ENCODE measurements around the gene BOLA1.
"Not testable (repeated sequence)": the region's sequence is repeated elsewhere in the genome, so short reads cannot be mapped to it uniquely, and the experiment has no call there.

The BOLA1 gene, protein sequence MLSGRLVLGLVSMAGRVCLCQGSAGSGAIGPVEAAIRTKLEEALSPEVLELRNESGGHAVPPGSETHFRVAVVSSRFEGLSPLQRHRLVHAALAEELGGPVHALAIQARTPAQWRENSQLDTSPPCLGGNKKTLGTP
- long read RNA-seq, donor 1, transcript BOLA1-202 (2 exons, 859 nt) = major isoform, 25 of 27 reads
- long read RNA-seq, donor 1, partial matches to known transcripts = 0 of 27 reads
- long read RNA-seq, donor 1, other reads (novel, unspliced or antisense) = 0 of 27 reads
- long read RNA-seq, donor 2, transcript BOLA1-202 (2 exons, 859 nt) = major isoform, 14 of 17 reads
- long read RNA-seq, donor 2, partial matches to known transcripts = 0 of 17 reads
- long read RNA-seq, donor 2, other reads (novel, unspliced or antisense) = 0 of 17 reads
- long read RNA-seq, donor 3, transcript BOLA1-202 (2 exons, 859 nt) = major isoform, 7 of 9 reads
- long read RNA-seq, donor 3, partial matches to known transcripts = 0 of 9 reads
- long read RNA-seq, donor 3, other reads (novel, unspliced or antisense) = 0 of 9 reads
- long read RNA-seq, donor 4, transcript BOLA1-202 (2 exons, 859 nt) = major isoform, 6 of 7 reads
- long read RNA-seq, donor 4, partial matches to known transcripts = 0 of 7 reads
- long read RNA-seq, donor 4, other reads (novel, unspliced or antisense) = 0 of 7 reads
- long read RNA-seq, donor 5, transcript BOLA1-202 (2 exons, 859 nt) = major isoform, 19 of 38 reads
- long read RNA-seq, donor 5, partial matches to known transcripts = 17 of 38 reads
- long read RNA-seq, donor 5, other reads (novel, unspliced or antisense) = 0 of 38 reads
- long read RNA-seq, donor 6, transcript BOLA1-202 (2 exons, 859 nt) = major isoform, 11 of 12 reads
- long read RNA-seq, donor 6, partial matches to known transcripts = 0 of 12 reads
- long read RNA-seq, donor 6, other reads (novel, unspliced or antisense) = 0 of 12 reads
- long read RNA-seq, donor 7, transcript BOLA1-202 (2 exons, 859 nt) = major isoform, 19 of 19 reads
- long read RNA-seq, donor 7, partial matches to known transcripts = 0 of 19 reads
- long read RNA-seq, donor 7, other reads (novel, unspliced or antisense) = 0 of 19 reads
- long read RNA-seq, donor 8, transcript BOLA1-202 (2 exons, 859 nt) = major isoform, 17 of 17 reads
- long read RNA-seq, donor 8, partial matches to known transcripts = 0 of 17 reads
- long read RNA-seq, donor 8, other reads (novel, unspliced or antisense) = 0 of 17 reads

DNA sequence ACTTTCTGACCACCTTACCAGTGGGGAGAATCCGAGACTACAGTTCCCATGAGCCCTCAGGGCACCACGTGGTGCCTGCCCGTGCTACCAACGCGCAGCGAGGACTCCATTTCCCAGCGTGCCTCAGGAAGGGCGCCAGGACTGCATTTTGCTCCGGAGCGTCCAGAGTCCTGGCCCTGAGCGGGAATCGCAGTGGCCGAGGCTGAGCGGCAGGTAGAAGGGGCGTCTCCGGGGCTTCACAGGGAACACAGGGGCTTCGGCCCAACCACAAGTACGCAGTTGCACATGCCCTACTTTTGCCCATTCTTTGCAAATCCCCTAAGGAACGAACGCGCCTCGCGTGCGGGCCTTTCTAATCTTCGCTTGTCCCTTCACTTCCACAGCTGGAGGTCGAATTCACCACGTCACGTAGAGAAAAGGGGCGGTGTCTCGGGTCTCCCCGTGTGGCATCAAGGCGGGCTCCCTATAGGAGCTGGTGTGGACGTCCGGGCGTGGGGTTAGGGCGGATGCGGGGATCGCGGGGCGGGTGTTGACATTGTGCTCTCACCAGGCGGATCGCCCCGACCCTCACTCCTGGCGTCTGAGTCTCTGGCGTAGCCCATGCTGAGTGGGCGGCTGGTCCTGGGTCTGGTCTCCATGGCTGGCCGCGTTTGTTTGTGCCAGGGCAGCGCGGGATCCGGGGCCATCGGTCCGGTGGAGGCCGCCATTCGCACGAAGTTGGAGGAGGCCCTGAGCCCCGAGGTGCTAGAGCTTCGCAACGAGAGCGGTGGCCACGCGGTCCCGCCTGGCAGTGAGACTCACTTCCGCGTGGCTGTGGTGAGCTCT is at the start of gene BOLA1:
Gene BOLA1 (plus strand): TSS at position 109 of the 825 bp plus-strand sequence. CDS start 492 bp downstream, at position 601.
- peak; percentile 97 for DNase-seq

DNA sequence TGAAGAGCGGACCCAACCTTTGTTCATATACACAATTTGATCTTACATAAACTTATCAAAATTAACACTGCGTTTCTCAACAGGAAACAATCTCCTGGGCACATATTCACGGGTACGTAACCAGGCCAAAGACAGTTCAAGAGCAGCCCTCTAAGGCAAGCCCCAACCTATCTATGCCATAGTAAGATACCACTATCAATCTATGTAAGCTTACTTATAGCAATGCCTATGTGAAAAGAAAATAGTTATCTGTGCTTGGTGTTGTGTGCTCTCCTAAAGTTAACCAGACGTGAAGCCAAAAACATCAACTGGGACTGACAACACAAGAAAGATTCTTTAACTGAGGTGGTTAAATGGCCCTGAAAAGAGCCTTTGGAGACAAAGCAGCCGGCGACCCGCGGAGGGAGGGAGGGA is 49.4 kb upstream of the BOLA1 start:
- peak; percentile 51 for DNase-seq

DNA sequence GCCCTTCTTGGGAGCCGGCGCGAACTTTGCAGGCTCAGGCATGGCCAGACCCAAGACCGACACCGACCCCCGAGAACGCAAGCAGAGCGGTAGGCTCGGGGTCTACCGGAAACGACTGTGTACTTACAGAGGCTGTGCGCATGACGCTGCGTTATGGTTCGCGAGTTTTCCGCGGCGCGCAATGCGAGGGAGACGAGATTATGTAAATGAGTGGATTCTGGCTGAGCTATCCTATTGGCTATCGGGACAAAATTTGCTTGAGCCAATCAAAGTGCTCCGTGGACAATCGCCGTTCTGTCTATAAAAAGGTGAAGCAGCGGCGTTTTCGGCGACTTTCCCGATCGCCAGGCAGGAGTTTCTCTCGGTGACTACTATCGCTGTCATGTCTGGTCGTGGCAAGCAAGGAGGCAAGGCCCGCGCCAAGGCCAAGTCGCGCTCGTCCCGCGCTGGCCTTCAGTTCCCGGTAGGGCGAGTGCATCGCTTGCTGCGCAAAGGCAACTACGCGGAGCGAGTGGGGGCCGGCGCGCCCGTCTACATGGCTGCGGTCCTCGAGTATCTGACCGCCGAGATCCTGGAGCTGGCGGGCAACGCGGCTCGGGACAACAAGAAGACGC is 48.5 kb upstream of the BOLA1 start:
- DNase-seq = not testable (repeated sequence)

DNA sequence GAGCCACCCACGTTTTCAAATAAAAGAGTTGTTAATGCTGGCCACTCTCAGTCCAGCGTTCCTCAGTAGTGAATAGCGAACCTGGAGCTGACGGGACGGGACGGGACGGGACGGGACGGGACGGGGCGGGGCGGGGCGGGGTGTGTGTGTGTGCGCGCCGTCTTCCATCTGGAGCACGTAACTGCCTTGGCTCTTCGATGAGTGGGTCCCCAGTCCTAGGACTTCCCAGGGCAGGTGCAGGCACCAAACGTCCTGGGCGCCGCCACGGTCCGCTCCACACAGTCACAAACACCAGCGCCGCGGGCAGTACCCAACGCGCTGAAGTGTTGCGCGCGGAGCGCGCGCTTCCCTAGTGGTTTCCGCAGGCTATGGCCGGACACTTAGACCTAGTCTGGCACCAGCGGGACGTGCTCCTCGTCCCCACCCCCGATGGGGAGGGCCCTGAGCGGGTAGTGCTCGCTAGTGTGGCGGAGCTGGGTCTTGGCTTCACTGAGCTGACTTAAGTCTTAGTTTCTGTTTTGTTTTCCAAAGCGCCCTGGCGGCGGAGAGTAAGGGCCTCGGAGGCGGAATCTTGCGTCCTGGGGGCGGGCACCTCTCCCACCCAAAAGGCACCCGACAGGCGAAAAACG is 47.7 kb upstream of the BOLA1 start:
- DNase-seq = not testable (repeated sequence)

DNA sequence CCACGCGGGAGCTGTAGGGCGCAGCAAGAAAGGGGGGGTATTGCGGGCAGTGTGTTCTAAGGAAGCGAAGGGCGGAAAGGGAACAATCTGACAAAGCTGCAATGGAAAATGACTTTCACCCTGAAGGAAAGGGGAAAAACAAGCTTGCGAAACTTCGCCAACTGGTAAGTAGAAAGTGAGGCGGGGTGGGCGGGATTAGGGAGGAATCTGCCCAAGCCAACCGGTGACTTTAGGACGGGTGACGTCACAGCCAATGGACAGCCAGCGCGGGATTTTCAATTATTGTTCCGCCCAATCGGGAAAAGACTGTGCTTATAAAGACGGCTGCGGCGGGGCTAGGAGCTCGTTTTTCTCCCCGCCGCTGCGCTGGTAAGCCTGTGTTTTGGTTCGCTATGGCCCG is 47.1 kb upstream of the BOLA1 start:
- not testable (repeated sequence) for DNase-seq

DNA sequence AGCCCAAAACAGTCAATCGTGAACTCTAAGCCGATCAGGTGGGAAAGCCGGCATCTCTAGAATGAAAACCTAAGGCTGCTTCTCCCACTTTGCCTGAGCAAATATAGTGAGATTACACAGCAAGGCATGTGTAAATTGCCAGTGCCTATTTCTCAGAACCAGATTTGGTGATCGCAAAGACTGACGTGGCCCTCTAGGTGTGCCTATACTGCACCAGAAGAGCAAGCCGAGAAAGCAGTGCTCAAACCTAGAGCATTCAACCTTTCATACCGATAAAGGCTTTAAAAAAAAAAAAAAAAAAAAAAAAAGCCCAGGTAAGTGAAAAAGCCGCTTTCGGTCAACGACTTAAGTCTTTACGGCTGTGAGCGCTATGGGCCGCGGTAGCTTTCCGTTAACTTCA is 39.1 kb upstream of the BOLA1 start:
- DNase-seq = not testable (repeated sequence)

DNA sequence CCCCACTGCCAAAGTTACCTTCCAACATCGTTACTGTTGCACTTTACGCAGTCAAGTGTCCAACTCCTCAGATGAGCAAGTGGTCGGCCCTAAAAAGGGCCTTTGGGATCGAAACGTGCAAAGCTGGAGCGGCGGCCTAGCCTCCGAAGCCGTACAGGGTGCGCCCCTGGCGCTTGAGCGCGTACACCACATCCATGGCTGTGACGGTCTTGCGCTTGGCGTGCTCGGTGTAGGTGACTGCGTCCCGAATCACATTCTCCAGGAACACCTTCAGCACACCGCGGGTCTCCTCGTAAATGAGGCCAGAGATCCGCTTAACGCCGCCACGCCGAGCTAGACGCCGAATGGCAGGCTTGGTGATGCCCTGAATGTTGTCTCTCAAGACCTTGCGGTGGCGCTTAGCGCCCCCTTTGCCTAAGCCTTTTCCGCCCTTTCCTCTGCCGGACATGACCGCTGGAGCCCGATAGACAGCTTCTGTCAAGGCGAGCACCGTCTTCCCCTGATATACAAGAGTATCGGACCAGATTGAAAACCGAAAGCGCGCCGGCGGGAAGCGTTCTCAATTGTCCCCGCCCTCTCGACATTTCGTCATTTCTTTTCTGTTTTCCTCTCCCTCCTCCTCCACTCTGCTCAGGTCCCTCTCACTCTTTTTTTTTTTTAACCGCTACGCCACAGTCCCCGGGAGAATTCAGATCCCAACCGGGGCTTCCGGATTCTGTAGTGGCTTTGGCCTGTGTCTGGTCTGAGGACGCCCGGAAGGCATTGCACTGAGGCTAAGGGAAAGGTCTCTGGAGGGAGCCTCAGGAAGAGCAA is 38.5 kb upstream of the BOLA1 start:
- not testable (repeated sequence) for DNase-seq

DNA sequence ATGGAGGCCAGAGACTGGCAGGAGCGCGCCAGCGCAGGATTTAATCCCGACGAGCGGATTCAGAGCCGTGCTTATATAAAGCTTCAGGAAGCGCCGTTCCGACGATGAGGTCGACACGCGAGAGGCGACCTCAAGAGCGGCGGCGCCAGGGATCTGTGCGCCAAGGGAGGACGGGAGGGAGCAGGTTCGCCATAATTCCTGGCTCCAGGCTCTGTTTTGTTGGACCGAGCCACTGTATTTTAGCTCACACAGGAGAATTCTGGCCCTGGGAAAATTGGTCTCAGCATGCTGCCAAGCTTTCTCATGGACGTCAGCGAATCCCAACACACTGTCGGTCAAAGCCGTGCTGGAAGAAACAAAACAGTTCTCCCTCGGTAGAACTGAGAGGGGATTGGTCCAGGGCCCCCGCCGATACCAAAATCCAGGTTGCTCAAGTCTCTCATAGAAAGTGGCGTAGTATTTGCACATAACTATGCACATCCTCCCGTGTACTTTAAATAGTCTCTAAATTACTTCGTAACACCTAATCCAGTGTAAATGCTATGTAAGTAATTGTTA is 37.8 kb upstream of the BOLA1 start:
- DNase-seq = not testable (repeated sequence)

DNA sequence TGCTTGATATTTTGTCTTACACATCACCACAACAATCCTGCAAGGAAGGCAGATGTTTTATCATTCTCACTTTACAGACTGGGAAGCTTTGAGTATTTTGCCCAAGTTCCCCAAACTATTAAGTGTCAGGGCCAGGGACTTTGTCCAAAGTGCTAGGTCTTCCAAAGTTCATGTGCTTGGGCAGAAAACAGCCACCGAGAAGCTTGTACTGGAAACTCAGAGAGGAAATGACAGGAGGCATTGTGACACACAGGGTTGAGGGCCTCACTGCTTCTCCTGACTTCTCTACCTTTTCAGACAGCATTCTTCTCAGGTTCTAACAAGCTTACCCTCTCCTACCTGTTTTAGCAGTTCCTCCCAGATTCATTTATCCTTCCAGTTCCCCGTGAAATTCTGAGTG is 32.5 kb upstream of the BOLA1 start:
- DNase-seq = not testable (repeated sequence)

DNA sequence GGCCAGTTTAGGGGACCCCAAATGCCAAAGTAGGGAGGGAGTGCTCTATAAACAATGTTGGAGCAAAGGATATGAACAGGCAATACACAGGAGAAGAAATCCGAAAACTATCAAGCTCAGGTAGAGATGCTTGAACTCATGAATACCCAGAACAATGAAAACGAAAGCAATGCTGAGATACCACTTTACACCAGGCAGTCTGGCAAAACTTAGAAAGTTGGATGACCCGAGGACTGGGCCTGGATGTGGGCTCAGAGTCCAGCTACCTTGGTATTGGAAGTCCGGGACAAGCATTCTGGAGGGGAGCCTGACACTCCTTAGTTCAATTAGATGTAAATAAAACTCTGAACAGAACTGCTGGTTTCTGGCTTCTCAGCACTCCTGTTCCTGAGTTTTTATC is 26.3 kb upstream of the BOLA1 start:
- DNase-seq = not testable (repeated sequence)

DNA sequence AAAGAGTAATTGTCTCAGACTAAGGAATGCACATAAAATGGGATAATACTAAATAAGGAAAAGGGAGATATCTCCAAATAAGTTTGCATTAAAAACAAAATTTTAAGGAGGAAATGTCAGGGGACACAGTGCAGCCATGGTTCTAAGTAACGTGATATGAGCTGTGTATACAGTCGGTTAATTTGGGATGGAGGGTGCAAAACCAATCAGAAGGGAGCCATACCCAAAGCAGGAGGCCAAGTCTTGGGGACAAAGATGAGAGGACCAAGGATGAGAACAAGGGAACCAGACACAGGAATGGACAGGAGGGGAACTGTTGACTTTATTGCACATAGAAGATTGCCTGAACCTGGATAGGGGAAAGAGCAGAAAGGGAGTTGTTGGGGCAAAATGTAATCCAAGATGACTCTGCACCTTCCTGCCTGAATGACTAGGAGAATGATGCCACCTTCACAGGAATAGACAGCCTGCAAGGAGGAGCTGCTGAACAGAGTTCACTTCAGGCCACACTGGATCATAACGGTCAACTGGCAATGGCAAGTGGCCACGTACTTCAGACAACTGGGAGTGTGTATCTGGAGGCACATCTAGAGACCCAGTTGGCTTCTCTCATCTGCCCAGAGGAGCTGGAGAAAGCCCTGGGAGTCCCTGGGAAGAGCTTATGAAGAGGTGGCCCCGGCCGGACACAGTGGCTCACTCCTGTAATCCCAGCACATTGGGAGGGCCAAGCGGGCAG is 22.0 kb upstream of the BOLA1 start:
- DNase-seq = no peak

DNA sequence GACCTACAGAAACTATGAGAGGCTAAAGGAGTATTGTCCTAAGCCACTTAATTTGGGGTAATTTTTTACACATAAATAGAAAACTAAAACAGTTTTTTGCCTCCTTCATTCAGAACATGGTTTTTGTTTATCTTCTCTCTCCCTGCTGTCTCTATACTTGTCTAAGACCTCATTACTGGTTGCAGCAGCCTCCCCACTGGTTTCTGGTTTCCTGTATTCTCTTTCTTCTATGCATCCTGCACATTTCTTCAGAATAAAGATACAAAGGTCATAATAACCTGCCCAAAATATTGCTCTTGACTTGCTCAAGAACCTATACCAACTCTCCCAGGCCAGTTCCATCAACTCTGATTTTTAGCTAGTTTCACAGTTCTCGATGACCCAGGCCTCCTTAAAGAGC is 19.8 kb upstream of the BOLA1 start:
- DNase-seq = no peak

DNA sequence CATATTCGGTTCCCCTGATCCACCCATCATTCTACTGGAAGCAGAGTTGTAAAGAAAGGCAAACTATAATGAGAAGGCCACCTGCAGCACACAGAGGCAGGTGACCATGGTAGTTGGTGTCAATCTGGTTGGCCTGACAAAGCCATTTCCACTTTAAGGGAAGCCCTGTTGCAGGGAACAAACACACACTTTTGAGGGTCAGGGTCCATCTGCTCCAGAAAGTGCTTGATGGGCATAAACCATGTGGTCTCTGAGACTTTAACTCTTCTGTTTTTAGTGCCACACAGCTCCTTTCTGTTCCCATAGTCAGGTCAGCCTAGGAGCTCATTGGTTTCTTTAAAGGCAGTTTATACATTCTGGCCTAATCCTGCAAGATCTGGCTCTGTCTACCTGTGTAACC is 17.5 kb upstream of the BOLA1 start:
- no peak for DNase-seq

DNA sequence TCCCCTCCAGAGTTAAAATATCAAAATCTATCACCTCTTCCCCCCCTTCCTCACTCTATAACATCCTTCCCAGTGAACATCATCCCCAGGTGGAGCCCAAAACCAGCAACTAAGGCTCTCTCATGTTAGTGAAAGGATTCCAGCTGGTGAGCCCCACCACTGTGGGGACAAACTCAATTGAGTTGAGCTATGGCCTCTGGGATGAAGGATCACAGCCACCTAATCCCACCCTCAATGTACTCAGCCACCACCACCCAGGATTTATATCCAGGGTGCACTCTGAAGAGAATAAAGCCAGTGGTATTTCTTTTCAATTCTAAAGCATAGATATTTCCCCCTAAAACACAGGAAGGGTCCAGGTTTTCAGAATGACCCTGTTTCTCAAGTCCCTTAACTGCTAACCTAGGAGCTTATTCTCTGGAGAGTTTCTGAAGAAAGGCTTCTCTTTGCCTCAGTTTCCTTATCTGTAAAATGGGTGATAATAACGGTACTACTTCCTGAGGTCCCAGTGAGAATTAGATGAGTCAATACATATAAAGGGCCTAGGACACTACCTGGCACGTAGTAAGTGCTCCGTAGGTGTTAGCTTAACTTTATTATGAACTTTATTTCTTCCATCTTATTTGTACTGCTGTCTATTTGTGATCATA is 15.6 kb upstream of the BOLA1 start:
- DNase-seq = no peak

DNA sequence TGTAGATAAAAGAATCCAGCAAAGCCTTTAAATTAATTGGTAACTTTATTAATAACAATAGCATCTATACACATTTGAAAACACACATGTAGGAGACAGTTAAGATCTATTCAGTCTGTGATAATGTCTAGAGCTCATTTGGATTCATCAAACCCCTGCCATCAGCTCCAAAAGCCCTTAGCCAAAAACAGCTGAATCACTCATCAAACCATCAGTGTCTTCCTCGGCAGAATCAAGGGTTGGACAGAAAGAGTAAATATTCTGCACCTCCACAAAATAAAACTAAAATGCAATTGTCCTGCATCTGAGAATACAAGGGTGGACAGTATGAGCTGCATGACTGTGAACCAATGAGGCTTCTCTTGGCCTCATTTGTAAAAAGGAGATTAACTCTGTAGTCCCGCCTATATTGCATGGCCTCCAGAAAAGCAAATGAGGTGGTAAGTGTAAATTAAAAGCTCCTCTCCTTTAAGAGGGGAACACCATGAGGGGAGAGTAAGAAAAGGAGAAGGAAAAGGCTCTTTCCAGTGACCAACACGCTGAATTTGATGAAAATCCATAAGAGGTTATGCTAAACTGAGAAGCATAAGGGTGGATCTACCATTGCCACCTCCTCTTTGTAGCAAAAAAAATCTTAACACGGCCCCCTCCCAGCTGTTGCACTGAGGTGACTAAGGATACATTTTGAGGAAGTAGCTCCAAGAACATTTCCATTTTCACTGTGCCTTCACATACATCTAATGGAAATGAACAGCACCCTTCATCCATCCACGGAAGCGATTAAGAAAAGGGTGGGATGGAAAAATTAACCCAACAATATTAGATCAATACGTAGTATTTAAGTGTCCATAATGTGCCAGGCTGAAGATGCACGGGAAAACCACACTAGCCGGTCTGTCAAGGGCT is 14.7 kb upstream of the BOLA1 start:
- DNase-seq = peak; percentile 53

DNA sequence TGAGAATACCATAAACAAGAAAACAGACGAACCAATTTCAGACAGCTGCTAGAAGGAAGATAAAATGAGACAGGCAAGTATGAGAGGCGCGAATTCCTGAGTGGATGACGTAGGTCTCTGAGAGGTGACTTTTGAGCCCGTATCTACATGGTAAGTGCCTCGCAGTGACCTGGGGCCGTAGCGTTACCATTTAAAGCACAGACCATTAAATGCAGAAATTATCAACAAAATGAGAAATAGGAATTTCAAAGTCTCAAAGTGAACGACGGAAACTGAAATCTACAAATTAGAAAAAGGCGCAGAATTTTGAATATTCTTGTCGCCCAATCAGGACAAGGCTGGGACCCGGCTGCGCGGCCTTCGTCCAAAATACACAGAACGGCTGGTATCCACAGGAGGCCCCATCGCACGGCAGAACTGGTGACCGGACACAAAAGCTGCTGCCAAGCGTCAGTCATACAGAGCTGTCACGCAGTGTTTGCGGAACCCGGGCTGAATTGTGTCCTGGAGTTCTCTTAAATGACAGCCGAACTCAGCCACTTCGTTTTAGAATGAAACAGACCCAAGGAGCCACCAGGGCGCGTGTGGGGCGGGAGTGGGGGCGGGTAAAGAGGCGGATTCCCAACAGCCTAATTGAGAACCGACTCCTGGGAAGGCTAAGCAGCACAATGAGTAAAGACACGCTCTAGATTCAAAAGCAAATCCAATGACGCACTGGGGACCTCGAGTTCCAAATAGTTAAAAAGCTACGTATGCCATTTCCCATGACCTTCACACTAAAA is 13.8 kb upstream of the BOLA1 start:
- peak; percentile 85 for DNase-seq

All from right kidney (tissue), 9 donors.